GM10248 (cell line): ENCODE results near the gene LCNL1.

Experiments used
- CTCF ChIA-PET: fragments of 300-600 bp; sonication (Branson Sonifier 250); formaldehyde crosslinking; extraction: SDS; loops from one replicate; lab custom pipeline; 2021; ENCODE audit warnings: antibody characterized with exemption; lab: Yijun Ruan, JAX
- POLR2A ChIA-PET: fragments of 350-650 bp; sonication (Branson Sonifier 250); formaldehyde crosslinking; extraction: SDS; loops from one replicate; lab custom pipeline; 2020; ENCODE audit warnings: antibody characterized with exemption; lab: Yijun Ruan, JAX
- DNase-seq: peaks from one replicate; pipeline ENCODE4 v3.0.0; 2012; ENCODE audit errors: extremely low spot score
- CTCF ChIP-seq: IDR thresholded peaks from 2 replicates; pipeline ENCODE4 v1.5.1; 2012; ENCODE audit warnings: mild to moderate bottlenecking, low read depth; ENCODE audit errors: extremely low read depth, missing control alignments, control extremely low read depth

Gene LCNL1

GRCh38 chr9:137021979-137022661 is 39.3 kb downstream of the LCNL1 start:
- ChIA-PET CTCF (interaction anchor here (0.9 to 5.1 kb wide), 6 partner anchors 7 to 280 kb away, joined by 3 to 39 read pairs (median 3); partner anchors contain the start of genes ABCA2 and NRARP), POLR2A (no interaction called here)
- DNase-seq: peak; percentile 61
- no peak for TF ChIP-seq CTCF

GRCh38 chr9:137022662-137023008 is 39.8 kb downstream of the LCNL1 start:
- CTCF ChIA-PET: interaction anchor here (0.9 to 2.4 kb wide), 2 partner anchors 12 to 75 kb away, joined by 3 to 13 read pairs; no protein-coding TSS in a partner anchor
- no peak for DNase-seq
- no peak for TF ChIP-seq CTCF
- POLR2A ChIA-PET: no interaction called here

- ChIA-PET CTCF (interaction anchor here (1.3 kb wide), 1 partner anchor 45 kb away, joined by 3 read pairs; no protein-coding TSS in a partner anchor), POLR2A (no interaction called here)
- no peak for TF ChIP-seq CTCF
Measured at GRCh38 chr9:137023157-137023556, 40.4 kb downstream of the LCNL1 start.

DNA sequence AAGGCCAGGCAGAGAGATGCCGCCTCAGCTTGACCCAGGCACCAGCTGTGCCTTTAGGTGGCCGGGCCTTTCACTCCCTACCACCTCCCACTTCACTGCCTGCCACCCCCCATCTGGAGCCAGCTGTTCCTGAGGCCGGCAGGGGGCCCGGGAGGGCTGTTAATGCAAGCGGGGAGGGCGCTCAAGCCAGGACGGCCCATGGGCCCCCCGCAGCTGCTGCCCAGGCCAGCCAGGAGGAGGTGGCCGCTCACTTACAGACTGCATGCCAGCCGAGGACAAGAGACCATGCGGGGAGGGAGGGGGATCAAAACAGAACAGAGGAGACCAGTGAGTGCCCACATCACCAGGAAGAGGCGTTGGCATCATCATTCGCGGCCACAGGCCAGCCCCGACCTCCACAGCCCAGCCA is 40.8 kb downstream of the LCNL1 start:
- no peak for TF ChIP-seq CTCF
- no peak for DNase-seq
- ChIA-PET CTCF (interaction anchor here (1.3 kb wide), 1 partner anchor 44 kb away, joined by 3 read pairs; no protein-coding TSS in a partner anchor), POLR2A (no interaction called here)

More at GRCh38 chr9:137023157-137023556, 40.4 kb downstream of the LCNL1 start:
- DNase-seq: no peak

DNA sequence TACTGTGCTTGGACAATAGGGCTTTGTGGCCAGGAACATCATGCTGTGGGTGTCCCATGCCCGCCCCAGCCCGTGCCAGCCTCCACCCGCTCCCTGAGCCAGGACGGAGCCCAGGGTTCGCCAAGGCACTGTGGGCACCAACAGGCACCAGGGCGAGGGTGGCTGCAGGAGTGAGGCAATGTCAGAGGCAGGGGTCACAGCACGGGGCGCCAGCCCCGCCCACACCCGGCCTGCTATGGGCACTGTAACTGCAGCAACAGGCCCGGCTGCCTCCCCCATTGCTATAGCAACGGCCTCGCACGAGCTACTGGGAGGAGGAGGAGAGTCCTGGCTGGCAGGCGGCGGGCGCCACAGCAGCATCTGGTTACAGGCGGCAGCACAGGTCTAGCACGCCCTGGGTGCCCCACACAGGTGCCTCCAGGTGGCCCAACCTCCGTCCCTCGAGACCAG is 42.7 kb downstream of the LCNL1 start:
- no peak for TF ChIP-seq CTCF
- POLR2A ChIA-PET: no interaction called here
- no peak for DNase-seq
- CTCF ChIA-PET: interaction anchor here (1.0 to 3.7 kb wide), 7 partner anchors 10 to 240 kb away, joined by 3 to 38 read pairs (median 6); partner anchors contain the start of genes NPDC1 and SAPCD2

DNA sequence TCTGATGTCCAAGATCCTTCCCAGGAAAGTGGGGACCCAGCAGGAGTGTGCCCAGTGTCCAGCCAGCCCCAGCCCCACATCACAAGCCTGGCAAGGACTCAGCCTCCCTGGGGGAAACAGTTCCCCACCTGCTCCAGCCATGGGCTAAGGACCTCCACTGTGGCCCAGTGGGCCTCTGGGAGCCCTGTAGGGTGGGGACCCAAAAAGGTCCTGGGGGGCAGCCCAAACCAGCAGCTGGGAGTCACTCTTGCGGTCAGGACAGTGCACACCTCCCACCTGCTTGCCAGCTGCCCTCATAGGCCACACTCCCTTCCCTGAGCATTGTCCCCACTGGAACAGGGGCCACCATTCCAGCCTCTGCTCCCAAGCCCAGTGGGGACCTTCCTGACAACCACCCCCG is 43.6 kb downstream of the LCNL1 start:
- no peak for TF ChIP-seq CTCF
- CTCF ChIA-PET: interaction anchor here (1.0 to 4.7 kb wide), 8 partner anchors 9 to 260 kb away, joined by 3 to 38 read pairs (median 5); partner anchors contain the start of gene SAPCD2
- POLR2A ChIA-PET: interaction anchor here (0.6 kb wide), 1 partner anchor 59 kb away, joined by 3 read pairs; no protein-coding TSS in a partner anchor

More for the DNA sequence above, 43.6 kb downstream of the LCNL1 start:
- DNase-seq: no peak
